Effector CD4-positive, alpha-beta T cell (primary cell): Measurements from ENCODE around the gene SRM.
"Not testable (repeated sequence)": the region's sequence is repeated elsewhere in the genome, so short reads cannot be mapped to it uniquely, and the experiment has no call there.

Source experiments
- DNase-seq: peaks from one replicate; pipeline ENCODE4 v3.0.0-alpha.2; 2020
- total RNA-seq: gene quantifications from one replicate; lab custom pipeline; 2026; lab: John Stamatoyannopoulos, UW

The SRM gene
- total RNA-seq = 17.6 reads per million, percentile 44 among the genes with 10 or more reads in this experiment

GRCh38 chr1:11059968-11060830 is at the start of gene SRM:
SRM (minus strand) TSS chr1:11060018; CDS start chr1:11059943, 75 bp downstream.
- peak; percentile 87 for DNase-seq

- no peak for DNase-seq
These were observed 49.4 kb upstream of the SRM start for GRCh38 chr1:11109047-11109760.

GRCh38 chr1:11107599-11107998 is 47.8 kb upstream of the SRM start:
- DNase-seq = no peak

- no peak for DNase-seq
These were observed 45.8 kb upstream of the SRM start for GRCh38 chr1:11105586-11105985.

GRCh38 chr1:11101347-11101746 is 41.5 kb upstream of the SRM start:
- no peak for DNase-seq

GRCh38 chr1:11100806-11101205 is 41.0 kb upstream of the SRM start:
- not testable (repeated sequence) for DNase-seq

- DNase-seq = no peak
These were observed 40.3 kb upstream of the SRM start for GRCh38 chr1:11100149-11100493.

GRCh38 chr1:11099310-11100148 is 39.7 kb upstream of the SRM start, which contains the start of gene EXOSC10:
EXOSC10 (minus strand) TSS chr1:11099869; CDS start chr1:11099831, 38 bp downstream.
- DNase-seq = peak; percentile 94

GRCh38 chr1:11098931-11099309 is 39.1 kb upstream of the SRM start:
- no peak for DNase-seq

- DNase-seq = not testable (repeated sequence)
These were observed 24.0 kb upstream of the SRM start for GRCh38 chr1:11083784-11084183.

- no peak for DNase-seq
These were observed 21.1 kb upstream of the SRM start for GRCh38 chr1:11080931-11081330.

- no peak for DNase-seq
These were observed 18.8 kb upstream of the SRM start for GRCh38 chr1:11078631-11079030.

- not testable (repeated sequence) for DNase-seq
These were observed 13.6 kb upstream of the SRM start for GRCh38 chr1:11073398-11073797.

- DNase-seq = no peak
These were observed 12.5 kb upstream of the SRM start for GRCh38 chr1:11072216-11072917.

- no peak for DNase-seq
These were observed 11.8 kb upstream of the SRM start for GRCh38 chr1:11071463-11072215.

- DNase-seq = no peak
These were observed 11.1 kb upstream of the SRM start for GRCh38 chr1:11070876-11071275.

- DNase-seq = no peak
These were observed 9.0 kb upstream of the SRM start for GRCh38 chr1:11068600-11069473.

GRCh38 chr1:11067716-11068599 is 8.1 kb upstream of the SRM start:
- DNase-seq = no peak

GRCh38 chr1:11065796-11066195 is 6.0 kb upstream of the SRM start:
- DNase-seq = no peak
